Central memory CD8-positive, alpha-beta T cell (primary cell): Measurements from ENCODE around the gene ZIC3.

ENCODE experiments used
- ATAC-seq: fragments of 150-1000 bp; cut with Tn5 transposase; replicated peaks from 2 replicates; pipeline ENCODE4 v1.10.0; 2022; ENCODE audit warnings: mild to moderate bottlenecking, moderate FRiP score, moderate number of reproducible peaks; ENCODE audit not compliant: poor library complexity, severe bottlenecking; ENCODE audit errors: extremely low read depth
- DNase-seq, 2 donors: peaks; one replicate each; pipeline ENCODE4 v3.0.0; 2021; ENCODE audit warnings: low spot score in 2 of 2
- H3K27ac Mint-ChIP-seq: one replicate; pipeline ENCODE4 v1.8.0; 2022; ENCODE audit warnings: low read depth, mild to moderate bottlenecking, moderate library complexity, mixed read lengths
- H3K27me3 Mint-ChIP-seq: one replicate; pipeline ENCODE4 v1.8.0; 2022; ENCODE audit warnings: mixed read lengths
- H3K36me3 Mint-ChIP-seq: one replicate; pipeline ENCODE4 v1.8.0; 2022; ENCODE audit warnings: mild to moderate bottlenecking, moderate library complexity, mixed read lengths; ENCODE audit not compliant: insufficient read depth
- H3K4me1 Mint-ChIP-seq: one replicate; pipeline ENCODE4 v1.8.0; 2022; ENCODE audit warnings: mixed read lengths
- H3K4me3 Mint-ChIP-seq: one replicate; pipeline ENCODE4 v1.8.0; 2022; ENCODE audit warnings: mild to moderate bottlenecking, moderate library complexity, mixed read lengths
- H3K9me3 Mint-ChIP-seq: one replicate; pipeline ENCODE4 v1.8.0; 2022; ENCODE audit warnings: mixed read lengths

ZIC3 gene

GRCh38 chrX:137565318-137565904 lies 516 bp upstream of the ZIC3 start:
- peaks cover 55% of the 10 kb centered on the region for H3K27me3 Mint-ChIP-seq
- peaks cover 3% of the 10 kb centered on the region for H3K36me3 Mint-ChIP-seq
- H3K4me3 Mint-ChIP-seq = no peak overlapping the region
- ATAC-seq = no peak
- no peaks in the 10 kb centered on the region for H3K9me3 Mint-ChIP-seq
- H3K4me1 Mint-ChIP-seq = no peaks in the 10 kb centered on the region
- no peak for DNase-seq
- no peak overlapping the region for H3K27ac Mint-ChIP-seq

DNA sequence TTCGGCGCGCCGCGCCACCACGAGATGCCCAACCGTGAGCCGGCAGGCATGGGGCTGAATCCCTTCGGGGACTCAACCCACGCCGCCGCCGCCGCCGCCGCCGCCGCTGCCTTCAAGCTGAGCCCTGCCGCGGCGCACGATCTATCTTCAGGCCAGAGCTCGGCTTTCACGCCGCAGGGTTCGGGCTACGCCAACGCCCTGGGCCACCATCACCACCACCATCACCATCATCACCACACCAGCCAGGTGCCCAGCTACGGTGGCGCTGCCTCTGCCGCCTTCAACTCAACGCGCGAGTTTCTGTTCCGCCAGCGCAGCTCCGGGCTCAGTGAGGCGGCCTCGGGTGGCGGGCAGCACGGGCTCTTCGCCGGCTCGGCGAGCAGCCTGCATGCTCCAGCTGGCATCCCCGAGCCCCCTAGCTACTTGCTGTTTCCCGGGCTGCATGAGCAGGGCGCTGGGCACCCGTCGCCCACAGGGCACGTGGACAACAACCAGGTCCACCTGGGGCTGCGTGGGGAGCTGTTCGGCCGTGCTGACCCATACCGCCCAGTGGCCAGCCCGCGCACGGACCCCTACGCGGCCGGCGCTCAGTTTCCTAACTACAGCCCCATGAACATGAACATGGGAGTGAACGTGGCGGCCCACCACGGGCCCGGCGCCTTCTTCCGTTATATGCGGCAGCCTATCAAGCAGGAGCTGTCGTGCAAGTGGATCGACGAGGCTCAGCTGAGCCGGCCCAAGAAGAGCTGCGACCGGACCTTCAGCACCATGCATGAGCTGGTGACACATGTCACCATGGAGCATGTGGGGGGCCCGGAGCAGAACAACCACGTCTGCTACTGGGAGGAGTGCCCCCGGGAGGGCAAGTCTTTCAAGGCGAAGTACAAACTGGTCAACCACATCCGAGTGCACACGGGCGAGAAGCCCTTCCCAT lies 1.1 kb downstream of the ZIC3 start:
- no peaks in the 10 kb centered on the region for H3K4me1 Mint-ChIP-seq
- DNase-seq (no peak), ATAC-seq (no peak)
- peak overlapping the region; percentile 56 for H3K4me3 Mint-ChIP-seq
- no peaks in the 10 kb centered on the region for H3K9me3 Mint-ChIP-seq
- H3K36me3 Mint-ChIP-seq = peaks cover 3% of the 10 kb centered on the region
- H3K27ac Mint-ChIP-seq = no peak overlapping the region
- H3K27me3 Mint-ChIP-seq = peaks cover 63% of the 10 kb centered on the region

DNA sequence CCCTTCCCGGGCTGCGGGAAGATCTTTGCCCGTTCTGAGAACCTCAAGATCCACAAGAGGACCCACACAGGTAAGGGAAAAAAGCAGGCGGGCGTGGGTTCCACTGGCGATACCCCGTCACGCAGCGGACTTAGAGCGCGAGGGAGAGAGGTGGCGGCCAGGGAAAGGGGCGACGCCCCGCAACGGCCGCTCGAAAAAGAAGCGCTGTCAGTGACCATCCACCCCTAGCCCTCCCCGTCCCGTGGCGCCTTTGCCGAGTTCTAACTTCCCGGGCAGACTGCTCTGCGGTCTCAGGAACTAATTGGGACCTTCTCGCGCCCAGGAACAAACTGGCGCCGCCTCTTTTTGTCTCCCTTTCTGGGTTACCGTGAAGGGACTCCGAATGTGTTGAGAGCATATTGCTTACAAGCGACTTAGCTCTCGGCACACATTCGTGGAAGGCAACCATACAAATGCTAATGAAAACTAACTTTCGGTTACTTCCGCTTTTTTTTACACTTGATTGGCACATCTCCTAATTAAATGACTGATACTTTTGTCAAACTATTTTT lies 1.8 kb downstream of the ZIC3 start:
- DNase-seq = no peak
- Mint-ChIP-seq H3K27me3 (peaks cover 55% of the 10 kb centered on the region), H3K9me3 (no peaks in the 10 kb centered on the region), H3K36me3 (peaks cover 3% of the 10 kb centered on the region), H3K27ac (no peak overlapping the region), H3K4me1 (no peaks in the 10 kb centered on the region), H3K4me3 (peak overlapping the region; percentile 56)
- no peak for ATAC-seq

DNA sequence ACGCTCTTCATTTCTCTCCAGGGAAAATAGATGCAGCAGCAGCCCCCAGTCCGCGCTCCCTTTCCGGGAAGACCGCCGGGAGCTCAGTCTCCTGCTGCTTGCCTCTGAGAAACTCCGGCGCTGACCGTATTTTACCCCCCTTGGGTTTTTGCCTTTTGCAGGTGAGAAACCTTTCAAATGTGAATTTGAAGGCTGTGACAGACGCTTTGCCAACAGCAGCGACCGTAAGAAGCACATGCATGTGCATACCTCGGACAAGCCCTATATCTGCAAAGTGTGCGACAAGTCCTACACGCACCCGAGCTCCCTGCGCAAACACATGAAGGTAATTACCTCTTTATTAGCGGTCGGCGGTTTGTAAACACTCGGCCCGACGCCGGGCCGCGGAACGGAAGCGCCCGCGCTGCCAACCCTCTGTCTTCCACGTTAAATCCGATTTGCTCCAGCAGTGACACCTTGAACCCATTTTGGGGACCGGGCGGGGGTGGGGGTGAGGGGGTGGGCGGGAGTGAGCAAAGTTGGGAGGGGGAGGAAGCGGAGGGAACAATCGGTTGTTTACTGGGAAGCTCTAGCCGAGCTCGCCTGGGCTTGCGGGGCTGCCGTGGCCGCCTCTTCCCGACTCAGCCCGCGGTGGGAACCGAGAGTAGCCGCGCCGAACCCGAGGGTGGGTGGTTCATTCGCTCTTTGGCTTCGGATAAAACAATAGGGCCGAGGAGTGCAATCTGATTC lies 3.0 kb downstream of the ZIC3 start:
- Mint-ChIP-seq H3K36me3 (peaks cover 2% of the 10 kb centered on the region), H3K9me3 (no peaks in the 10 kb centered on the region), H3K4me3 (no peak overlapping the region), H3K4me1 (no peaks in the 10 kb centered on the region), H3K27ac (no peak overlapping the region), H3K27me3 (peaks cover 52% of the 10 kb centered on the region)
- no peak for DNase-seq
- ATAC-seq = no peak

DNA sequence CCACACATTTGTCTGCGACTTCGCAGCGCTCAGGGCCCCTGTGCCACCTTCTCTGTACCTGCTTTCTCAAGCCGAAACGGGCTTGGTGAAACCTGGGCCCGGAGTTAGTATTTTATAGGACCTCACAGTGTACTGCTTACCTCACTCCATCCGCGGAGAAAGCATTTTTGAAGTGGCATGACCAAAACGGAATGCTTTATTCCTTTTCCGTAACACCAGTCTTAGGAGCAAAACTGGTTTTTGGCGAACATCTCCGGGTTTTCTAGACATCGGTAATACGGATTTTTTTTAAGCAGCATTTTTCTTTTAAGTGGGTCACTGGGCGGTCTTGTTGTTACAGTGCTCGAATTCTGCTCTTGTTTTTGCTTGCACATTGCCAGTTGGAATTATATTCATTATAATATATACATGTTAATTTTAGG lies 3.6 kb downstream of the ZIC3 start:
- H3K4me3 Mint-ChIP-seq = no peak overlapping the region

GRCh38 chrX:137573324-137574101 lies 7.6 kb downstream of the ZIC3 start:
- Mint-ChIP-seq H3K27me3 (peaks cover 24% of the 10 kb centered on the region), H3K36me3 (no peaks in the 10 kb centered on the region)

More for the DNA sequence above, 3.6 kb downstream of the ZIC3 start:
- H3K9me3 Mint-ChIP-seq = no peaks in the 10 kb centered on the region
- ATAC-seq = no peak
- H3K4me1 Mint-ChIP-seq = no peaks in the 10 kb centered on the region
- peaks cover 51% of the 10 kb centered on the region for H3K27me3 Mint-ChIP-seq
- no peak for DNase-seq
- H3K27ac Mint-ChIP-seq = no peak overlapping the region
- H3K36me3 Mint-ChIP-seq = peaks cover 2% of the 10 kb centered on the region

GRCh38 chrX:137574102-137574783 lies 8.3 kb downstream of the ZIC3 start:
- Mint-ChIP-seq H3K36me3 (no peaks in the 10 kb centered on the region), H3K27ac (no peak overlapping the region), H3K27me3 (peaks cover 20% of the 10 kb centered on the region), H3K4me3 (no peak overlapping the region), H3K9me3 (no peaks in the 10 kb centered on the region), H3K4me1 (no peaks in the 10 kb centered on the region)
- no peak for ATAC-seq
- no peak for DNase-seq

More at GRCh38 chrX:137573324-137574101, 7.6 kb downstream of the ZIC3 start:
- no peak overlapping the region for H3K4me3 Mint-ChIP-seq
- no peak overlapping the region for H3K27ac Mint-ChIP-seq
- DNase-seq = no peak
- H3K9me3 Mint-ChIP-seq = no peaks in the 10 kb centered on the region
- H3K4me1 Mint-ChIP-seq = no peaks in the 10 kb centered on the region
- no peak for ATAC-seq

DNA sequence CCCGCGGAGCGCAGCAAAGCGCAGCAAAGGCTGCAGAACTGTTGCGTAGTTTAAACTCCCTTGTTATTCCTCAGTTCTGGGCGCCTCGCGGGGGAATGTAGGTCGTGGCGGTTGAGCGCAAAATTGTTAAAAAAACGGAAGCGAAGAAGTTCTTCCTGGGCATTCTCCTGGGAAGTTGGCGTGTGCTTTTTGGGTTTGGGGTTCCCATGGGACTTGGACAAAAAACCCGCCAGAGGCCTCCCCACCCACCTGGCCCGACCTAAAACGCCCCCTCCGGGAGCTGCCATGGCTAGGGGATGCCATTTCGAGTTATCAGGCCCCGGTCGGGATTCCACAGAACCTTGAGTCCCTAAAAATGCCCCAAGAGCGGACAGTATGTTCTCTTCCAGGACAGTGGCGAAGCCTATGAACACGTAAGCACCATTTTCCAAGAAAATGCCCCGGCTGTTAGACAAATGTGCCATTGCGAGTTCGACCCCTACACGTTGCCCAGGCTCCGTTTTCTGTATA lies 8.9 kb downstream of the ZIC3 start:
- ATAC-seq (no peak), DNase-seq (no peak)
- Mint-ChIP-seq H3K4me1 (no peaks in the 10 kb centered on the region), H3K9me3 (no peaks in the 10 kb centered on the region), H3K36me3 (no peaks in the 10 kb centered on the region), H3K27me3 (peaks cover 15% of the 10 kb centered on the region), H3K27ac (no peak overlapping the region), H3K4me3 (no peak overlapping the region)

DNA sequence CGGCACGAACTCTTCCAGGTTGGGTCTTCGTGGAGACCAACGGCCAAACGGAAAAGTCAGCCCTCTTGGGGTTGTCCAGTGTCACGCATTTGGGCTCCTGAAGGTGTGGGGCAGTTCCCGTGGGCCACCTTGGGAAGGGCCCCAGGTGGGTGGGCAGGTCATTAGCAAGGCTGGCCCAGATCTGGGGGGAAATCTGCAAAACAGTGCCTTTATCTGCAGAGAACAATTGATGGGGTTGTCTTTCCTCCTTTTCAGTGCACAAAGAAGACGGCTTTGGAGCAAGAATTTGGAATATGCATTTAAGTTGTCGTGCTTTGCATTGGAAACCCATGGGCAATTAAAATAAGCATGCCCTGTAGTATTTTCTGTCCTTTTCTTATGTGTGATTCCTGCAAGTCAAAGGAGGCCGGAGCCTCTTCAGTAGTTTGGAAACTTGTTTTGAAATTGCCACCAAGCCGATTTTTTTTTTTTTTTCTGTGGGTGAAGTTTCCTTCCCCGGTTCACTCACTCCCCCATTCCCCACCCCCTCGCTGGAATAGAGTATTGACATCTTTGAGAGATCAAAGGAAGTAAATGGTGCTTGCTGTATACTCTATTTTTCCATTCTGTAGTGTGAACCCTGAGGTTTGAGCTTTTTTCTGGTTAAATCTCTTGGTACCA lies 9.8 kb downstream of the ZIC3 start:
- no peaks in the 10 kb centered on the region for H3K36me3 Mint-ChIP-seq
- DNase-seq (no peak), ATAC-seq (no peak)
- no peaks in the 10 kb centered on the region for H3K9me3 Mint-ChIP-seq
- H3K4me1 Mint-ChIP-seq = no peaks in the 10 kb centered on the region
- H3K27ac Mint-ChIP-seq = no peak overlapping the region
- no peak overlapping the region for H3K4me3 Mint-ChIP-seq
- H3K27me3 Mint-ChIP-seq = peaks cover 6% of the 10 kb centered on the region

- Mint-ChIP-seq H3K4me3 (no peak overlapping the region), H3K27me3 (no peaks in the 10 kb centered on the region), H3K36me3 (no peaks in the 10 kb centered on the region), H3K4me1 (no peaks in the 10 kb centered on the region), H3K9me3 (no peaks in the 10 kb centered on the region), H3K27ac (no peak overlapping the region)
- no peak for DNase-seq
- ATAC-seq = no peak
Observed at GRCh38 chrX:137587151-137587550, 21.2 kb downstream of the ZIC3 start.

GRCh38 chrX:137600769-137601168 lies 34.8 kb downstream of the ZIC3 start:
- ATAC-seq (no peak), DNase-seq (no peak)
- H3K4me1 Mint-ChIP-seq = no peaks in the 10 kb centered on the region
- H3K9me3 Mint-ChIP-seq = peaks cover 5% of the 10 kb centered on the region
- H3K27me3 Mint-ChIP-seq = no peaks in the 10 kb centered on the region
- H3K36me3 Mint-ChIP-seq = no peaks in the 10 kb centered on the region
- no peak overlapping the region for H3K4me3 Mint-ChIP-seq
- H3K27ac Mint-ChIP-seq = no peak overlapping the region
